LNCaP clone FGC (cell line): ENCODE measurements around the gene PLCD4.

Experiments
- DNase-seq: peaks from one replicate; pipeline ENCODE4 v3.0.0-alpha.2; 2011; ENCODE audit warnings: low read depth
- H3K4me3 ChIP-seq: 2 replicates; pipeline ENCODE4 v1.5.1; 2011; ENCODE audit warnings: mild to moderate bottlenecking, low read depth, low read length, control low read depth
- TF ChIP-seq, protein P1 (sequence below): IDR thresholded peaks from 2 replicates; pipeline ENCODE4 v1.5.1; 2012; ENCODE audit warnings: mild to moderate bottlenecking; ENCODE audit not compliant: control insufficient read depth, insufficient read depth; ENCODE audit errors: extremely low read depth

PLCD4 gene

GRCh38 chr2:218645126-218645525 is 37.4 kb downstream of the PLCD4 start:
- TF ChIP-seq, protein P1, sequence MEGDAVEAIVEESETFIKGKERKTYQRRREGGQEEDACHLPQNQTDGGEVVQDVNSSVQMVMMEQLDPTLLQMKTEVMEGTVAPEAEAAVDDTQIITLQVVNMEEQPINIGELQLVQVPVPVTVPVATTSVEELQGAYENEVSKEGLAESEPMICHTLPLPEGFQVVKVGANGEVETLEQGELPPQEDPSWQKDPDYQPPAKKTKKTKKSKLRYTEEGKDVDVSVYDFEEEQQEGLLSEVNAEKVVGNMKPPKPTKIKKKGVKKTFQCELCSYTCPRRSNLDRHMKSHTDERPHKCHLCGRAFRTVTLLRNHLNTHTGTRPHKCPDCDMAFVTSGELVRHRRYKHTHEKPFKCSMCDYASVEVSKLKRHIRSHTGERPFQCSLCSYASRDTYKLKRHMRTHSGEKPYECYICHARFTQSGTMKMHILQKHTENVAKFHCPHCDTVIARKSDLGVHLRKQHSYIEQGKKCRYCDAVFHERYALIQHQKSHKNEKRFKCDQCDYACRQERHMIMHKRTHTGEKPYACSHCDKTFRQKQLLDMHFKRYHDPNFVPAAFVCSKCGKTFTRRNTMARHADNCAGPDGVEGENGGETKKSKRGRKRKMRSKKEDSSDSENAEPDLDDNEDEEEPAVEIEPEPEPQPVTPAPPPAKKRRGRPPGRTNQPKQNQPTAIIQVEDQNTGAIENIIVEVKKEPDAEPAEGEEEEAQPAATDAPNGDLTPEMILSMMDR, result no peak
- no peak for DNase-seq
- no peak overlapping the region for H3K4me3 ChIP-seq

DNA sequence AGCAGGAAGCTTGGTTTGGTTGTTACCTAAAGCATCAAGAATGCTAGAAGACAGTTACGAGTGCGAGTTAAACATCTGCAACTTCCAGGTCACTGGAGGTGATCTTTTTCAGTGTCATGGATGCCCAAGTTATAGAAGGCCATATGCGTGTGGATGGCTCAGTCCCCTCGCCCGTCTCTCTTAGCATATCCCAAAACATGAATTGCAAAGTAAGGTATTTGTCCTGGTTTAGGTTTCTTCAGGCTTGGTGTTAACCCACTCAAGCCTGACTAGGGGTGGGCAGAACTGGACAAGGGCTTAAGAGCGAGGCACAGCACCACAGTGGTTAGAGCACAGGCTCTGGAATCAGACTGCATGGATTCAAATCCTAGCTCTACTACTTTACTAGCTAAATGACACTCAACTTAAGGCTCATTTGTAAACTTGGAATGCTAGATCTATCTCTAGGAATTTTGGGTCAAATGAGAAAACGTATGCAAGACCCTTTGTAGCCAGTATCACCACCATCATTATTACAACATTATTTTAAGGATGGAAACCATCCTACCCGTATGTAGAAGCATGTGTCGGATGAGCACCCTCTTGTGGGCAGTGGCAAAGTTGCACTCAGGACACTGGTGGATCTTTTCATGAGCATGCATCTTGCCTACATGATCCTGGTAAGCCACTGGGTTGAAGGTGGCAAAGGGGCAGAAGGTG is 40.5 kb downstream of the PLCD4 start:
- DNase-seq, result no peak
- TF ChIP-seq, protein P1, result peak; percentile 82
- no peak overlapping the region for H3K4me3 ChIP-seq

GRCh38 chr2:218648787-218649100 is 41.0 kb downstream of the PLCD4 start:
- no peak overlapping the region for H3K4me3 ChIP-seq
- DNase-seq, result no peak
- TF ChIP-seq, protein P1, result no peak

DNA sequence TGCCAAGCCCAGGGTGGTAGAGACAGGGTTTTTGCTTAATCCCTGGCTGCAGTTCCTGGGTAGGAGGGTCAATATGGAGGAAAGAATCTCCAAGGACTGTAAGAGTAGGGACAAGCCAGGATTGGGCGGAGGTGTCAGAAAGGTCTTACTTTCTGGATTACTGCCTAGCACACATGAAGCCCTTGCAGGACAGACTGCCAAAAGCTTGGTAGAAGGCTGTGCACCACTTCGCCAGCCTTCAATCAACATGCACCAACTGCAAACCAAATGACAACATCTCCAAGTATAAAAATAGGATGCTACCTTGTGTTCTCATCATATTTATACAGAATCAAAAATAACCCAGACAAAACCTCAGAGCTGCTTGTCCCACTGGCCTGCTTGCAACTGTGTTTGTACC is 48.1 kb downstream of the PLCD4 start:
- DNase-seq, result no peak
- TF ChIP-seq, protein P1, result no peak
- no peak overlapping the region for H3K4me3 ChIP-seq

DNA sequence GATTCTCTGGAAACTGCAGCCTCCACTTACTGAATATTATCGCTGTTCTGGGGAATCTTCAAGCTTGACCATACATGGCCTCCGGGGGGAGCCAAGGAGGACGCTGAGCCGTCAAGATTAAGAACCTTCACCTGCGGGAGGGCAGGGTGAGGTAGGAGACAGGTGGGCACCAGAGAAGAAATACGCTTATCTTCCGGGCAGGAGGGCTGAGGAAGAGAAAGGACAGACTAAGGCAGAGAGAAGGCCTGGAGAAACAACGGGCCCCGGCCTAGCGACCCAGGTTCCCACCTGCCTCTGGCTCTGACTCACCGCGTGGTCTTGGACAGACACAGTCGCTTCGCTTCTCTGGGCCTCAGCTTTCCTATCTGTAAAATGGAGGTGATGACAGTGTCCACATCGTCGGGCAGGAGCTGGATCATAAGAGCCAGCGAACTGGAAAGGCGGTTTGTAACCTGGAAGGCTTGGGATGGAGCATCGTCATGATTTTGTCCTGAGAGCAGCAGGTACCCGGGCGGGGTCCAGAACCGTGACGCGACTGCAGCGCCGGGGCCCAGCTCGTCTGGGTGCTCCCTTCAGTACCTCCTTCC is 51.1 kb downstream of the PLCD4 start:
- TF ChIP-seq, protein P1, result peak; percentile 35
- DNase-seq, result no peak
- H3K4me3 ChIP-seq, result peak overlapping the region; percentile 94

GRCh38 chr2:218659258-218659987 is 51.7 kb downstream of the PLCD4 start, which contains the start of the genes BCS1L and ZNF142:
BCS1L (plus strand) TSS chr2:218659683; CDS start chr2:218660988, 1,305 bp downstream.
ZNF142 (minus strand) TSS chr2:218659623; CDS start chr2:218656429, 3,194 bp downstream.
- peak within 1 kb of the TSS; percentile 94 for H3K4me3 ChIP-seq
- TF ChIP-seq, protein P1, result no peak
- DNase-seq, result peak; percentile 36
